Thyroid gland (tissue), 4 donors: Measurements from ENCODE around the gene ABHD8. TPM values are rescaled to one million over a fixed set of nuclear protein-coding genes. Genes with fewer than 3 reads are reported as not detected.

Source experiments
- DNase-seq, 2 donors: peaks; one replicate each; pipeline ENCODE4 v3.0.0-alpha.2; 2019
- H3K27ac ChIP-seq, 3 donors: fragments of 200-600 bp; sonication (generic); 1 replicate in 2 of 3; 2 replicates in 1 of 3; pipeline ENCODE4 v1.5.1; 2016 to 2019; ENCODE audit warnings: mild to moderate bottlenecking in 1 of 3, moderate library complexity in 1 of 3
- H3K27me3 ChIP-seq: fragments of 200-600 bp; sonication (generic); one replicate; pipeline ENCODE4 v1.5.1; 2019
- H3K36me3 ChIP-seq, 2 donors: fragments of 200-600 bp; sonication (generic); one replicate each; pipeline ENCODE4 v1.5.1; 2016 to 2019
- H3K4me1 ChIP-seq, 2 donors: fragments of 200-600 bp; sonication (generic); one replicate each; pipeline ENCODE4 v1.5.1; 2017 to 2019
- H3K4me3 ChIP-seq, 3 donors: fragments of 200-600 bp; sonication (generic); replicated peaks in 1 of 3; 1 replicate in 2 of 3; 2 replicates in 1 of 3; pipeline ENCODE4 v1.5.1; 2016; ENCODE audit warnings: mild to moderate bottlenecking in 1 of 3
- H3K9me3 ChIP-seq: fragments of 200-600 bp; sonication (generic); one replicate; pipeline ENCODE4 v1.5.1; 2017
- POLR2A ChIP-seq, 2 donors: fragments of 450-650 bp; IDR thresholded peaks; one replicate each; pipeline ENCODE4 v1.6.1; 2017; ENCODE audit warnings: antibody characterized with exemption in 2 of 2, mild to moderate bottlenecking in 2 of 2, moderate library complexity in 1 of 2
- WGBS, 2 donors: methylation state at CpG; one replicate each; pipeline ENCODE4 v1.1.5; 2017; 5-methylcytosine and 5-hydroxymethylcytosine counted together
- intact Hi-C: fragments of 100-400 bp; cut with DNase I; formaldehyde crosslinking; loops from one replicate; pipeline ENCODE4 v1.15.1; 2023
- total RNA-seq, 4 donors: library from RNA; depleted of rRNA; stranded (reverse); fragments of >200 nt; gene quantifications; one replicate each; pipeline ENCODE4 v1.2.3, GENCODE V29; 2016
- TF ChIP-seq, protein P1 (sequence below), 6 experiments: fragments of 200-600 bp in 3 of 6; fragments of 450-650 bp in 3 of 6; sonication (generic) in 3 of 6; IDR thresholded peaks; one replicate each; pipeline ENCODE4 v1.5.1; 2016 to 2019; ENCODE audit warnings: antibody characterized with exemption in 6 of 6, mild to moderate bottlenecking in 2 of 6, inconsistent platforms in 1 of 6, moderate library complexity in 1 of 6

ABHD8 gene
- total RNA-seq, 4 donors from 2014 or later, result 14.4 to 31.2 (median 23.3) TPM

DNA sequence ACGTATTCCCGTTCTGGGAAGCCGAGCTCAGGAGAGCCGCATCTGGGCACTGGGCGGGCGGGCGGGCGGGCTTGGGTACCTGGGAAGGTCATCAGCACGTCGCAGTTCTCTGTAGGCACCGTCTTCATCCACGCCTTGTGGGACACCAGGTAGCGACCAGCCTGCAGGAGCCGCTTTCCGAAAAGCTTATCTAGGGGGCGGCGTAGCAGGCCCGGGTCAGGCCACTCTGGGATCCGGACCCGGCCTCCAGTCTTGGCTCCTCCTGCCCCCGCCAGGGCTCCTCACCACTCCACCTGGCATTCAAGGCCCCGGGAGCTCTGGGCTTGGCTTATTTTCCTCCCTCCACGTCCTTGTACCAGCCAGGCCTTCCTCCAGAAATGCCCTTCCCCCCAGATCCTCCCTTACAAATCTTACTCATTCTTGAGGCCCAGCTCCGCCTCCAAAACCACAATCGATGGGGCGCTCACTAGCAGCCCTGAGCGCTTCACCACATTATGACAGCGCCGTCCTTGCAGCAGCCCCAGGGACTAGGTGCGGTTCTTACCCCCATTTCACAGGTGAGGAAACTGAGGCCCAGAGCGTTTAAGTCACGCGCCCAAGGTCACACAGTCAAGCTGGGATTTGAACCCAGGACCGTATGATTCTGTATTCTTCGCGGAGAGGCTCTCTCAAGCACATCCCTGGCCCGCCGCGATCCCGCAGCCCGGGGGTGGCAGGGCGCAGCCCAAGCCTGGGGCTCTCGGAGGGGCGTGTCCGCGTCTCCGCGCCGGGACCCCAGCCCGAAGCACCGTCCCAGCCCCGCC, 30.6 kb upstream of the ABHD8 start:
- no peaks in the 10 kb centered on the region for H3K36me3 ChIP-seq
- H3K4me1 ChIP-seq, result peaks cover 25 to 37% of the 10 kb centered on the region in 2 donors
- 44 to 63% methylated on average over 24 to 30 of the region's 52 CpGs for WGBS, 2 donors
- H3K27me3 ChIP-seq, result no peaks in the 10 kb centered on the region
- H3K4me3 ChIP-seq, result peak overlapping the region; percentile 28 to 91 (median 60)
- peak overlapping the region in 1 of 3 donors; percentile 69 for H3K27ac ChIP-seq
- H3K9me3 ChIP-seq, result no peaks in the 10 kb centered on the region
- intact Hi-C loops, result no loop called here
- no peak for DNase-seq
- no peak for TF ChIP-seq POLR2A (IDR thresholded peaks at IDR 0.05)
- TF ChIP-seq, protein P1, sequence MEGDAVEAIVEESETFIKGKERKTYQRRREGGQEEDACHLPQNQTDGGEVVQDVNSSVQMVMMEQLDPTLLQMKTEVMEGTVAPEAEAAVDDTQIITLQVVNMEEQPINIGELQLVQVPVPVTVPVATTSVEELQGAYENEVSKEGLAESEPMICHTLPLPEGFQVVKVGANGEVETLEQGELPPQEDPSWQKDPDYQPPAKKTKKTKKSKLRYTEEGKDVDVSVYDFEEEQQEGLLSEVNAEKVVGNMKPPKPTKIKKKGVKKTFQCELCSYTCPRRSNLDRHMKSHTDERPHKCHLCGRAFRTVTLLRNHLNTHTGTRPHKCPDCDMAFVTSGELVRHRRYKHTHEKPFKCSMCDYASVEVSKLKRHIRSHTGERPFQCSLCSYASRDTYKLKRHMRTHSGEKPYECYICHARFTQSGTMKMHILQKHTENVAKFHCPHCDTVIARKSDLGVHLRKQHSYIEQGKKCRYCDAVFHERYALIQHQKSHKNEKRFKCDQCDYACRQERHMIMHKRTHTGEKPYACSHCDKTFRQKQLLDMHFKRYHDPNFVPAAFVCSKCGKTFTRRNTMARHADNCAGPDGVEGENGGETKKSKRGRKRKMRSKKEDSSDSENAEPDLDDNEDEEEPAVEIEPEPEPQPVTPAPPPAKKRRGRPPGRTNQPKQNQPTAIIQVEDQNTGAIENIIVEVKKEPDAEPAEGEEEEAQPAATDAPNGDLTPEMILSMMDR (IDR thresholded peaks at IDR 0.05), result no peak

DNA sequence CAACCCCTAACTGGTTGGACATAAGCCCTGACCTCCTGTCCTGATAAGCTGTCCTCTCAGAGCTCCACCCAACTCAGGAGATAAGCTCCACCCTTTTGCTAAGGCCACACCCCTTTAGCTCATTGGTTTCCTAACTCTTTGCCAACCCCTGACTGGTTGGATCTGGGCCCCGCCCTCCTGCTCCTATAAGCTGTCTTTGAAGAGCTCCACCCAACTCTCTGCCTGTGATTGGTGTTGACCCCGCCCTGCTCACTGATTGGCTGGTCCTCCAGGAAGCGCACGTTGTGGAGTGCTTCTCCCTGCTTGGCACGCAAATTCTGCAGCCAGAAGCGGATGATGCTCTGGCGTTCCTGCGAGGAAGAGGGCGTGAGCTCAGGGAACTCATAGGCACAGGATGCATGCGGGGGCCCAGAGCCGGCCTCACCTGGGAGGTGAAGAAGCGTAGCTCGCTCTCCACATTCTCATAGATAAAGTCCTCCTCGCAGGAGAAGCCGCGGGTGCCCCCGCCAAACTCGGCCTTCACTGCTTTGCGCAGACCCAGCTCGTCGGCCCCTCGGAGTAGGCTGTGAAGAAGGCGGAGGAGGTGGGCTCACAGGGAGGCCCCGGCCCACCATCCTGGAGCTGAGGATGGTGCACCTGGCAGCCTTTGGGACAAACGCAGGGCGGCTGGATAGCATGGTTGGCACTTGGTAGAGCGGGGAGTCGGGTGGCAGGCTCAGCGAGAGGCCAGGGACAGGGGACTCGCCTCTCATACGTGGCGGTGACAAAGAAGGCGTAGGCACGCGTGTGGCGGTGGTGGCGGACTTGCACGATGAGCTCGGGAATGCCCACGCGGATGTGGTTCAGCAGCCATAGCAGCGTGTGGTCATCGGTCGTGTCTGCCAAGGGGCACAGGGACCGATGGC, 29.7 kb upstream of the ABHD8 start:
- DNase-seq, result no peak
- Histone ChIP-seq H3K4me1 (peaks cover 26 to 39% of the 10 kb centered on the region in 2 donors), H3K36me3 (no peaks in the 10 kb centered on the region), H3K27me3 (no peaks in the 10 kb centered on the region), H3K9me3 (no peaks in the 10 kb centered on the region), H3K4me3 (no peak overlapping the region), H3K27ac (no peak overlapping the region)
- intact Hi-C loops, result no loop called here
- WGBS, 2 donors, result 96 to 97% methylated on average over 41 to 45 of the region's 45 CpGs
- TF ChIP-seq, protein P1 (IDR thresholded peaks at IDR 0.05), result no peak
- no peak for TF ChIP-seq POLR2A (IDR thresholded peaks at IDR 0.05)

DNA sequence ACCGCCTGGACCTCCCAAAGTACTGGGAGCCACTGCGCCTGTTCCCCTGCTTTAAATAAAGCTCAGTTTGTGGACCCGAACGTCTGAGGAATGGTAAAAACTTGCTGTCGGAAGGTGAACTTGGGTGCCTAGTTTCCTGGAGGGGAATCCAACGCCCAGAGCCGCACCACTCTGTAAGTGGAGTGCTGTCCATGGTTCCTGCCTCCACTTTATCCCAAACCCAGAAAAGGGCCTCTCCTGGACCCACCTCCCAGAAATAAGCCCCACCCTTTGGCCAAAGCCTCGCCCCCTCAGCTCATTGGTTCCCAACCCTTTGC, 29.1 kb upstream of the ABHD8 start:
- WGBS, 2 donors, result 85 to 92% methylated on average over 8 of the region's 8 CpGs
- H3K4me1 ChIP-seq, result peaks cover 22 to 41% of the 10 kb centered on the region in 2 donors

DNA sequence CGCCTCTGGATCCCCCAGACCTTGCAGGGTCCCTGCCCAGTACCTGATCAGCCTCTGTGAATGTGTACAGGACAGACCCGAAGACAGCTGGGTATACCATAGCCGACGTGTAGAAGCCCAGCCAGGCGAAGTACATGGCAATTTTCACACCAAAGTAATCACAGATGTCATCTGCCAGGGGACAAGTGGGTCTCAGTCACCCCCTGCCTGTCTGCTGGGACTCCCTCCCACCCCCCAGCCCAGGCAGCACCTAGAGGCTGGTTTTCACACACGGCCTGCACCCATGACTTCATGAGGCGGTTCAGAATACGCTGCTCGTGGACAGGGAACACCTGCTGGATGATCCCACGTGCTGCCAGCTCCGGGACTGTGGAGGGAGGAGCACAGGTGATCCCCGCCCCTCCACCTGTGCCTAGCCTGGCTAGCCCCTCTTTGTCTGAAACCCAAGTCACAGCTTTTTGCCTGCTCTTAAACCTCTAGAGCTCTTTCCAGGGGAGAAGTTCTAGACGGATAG, 27.9 kb upstream of the ABHD8 start:
- Histone ChIP-seq H3K9me3 (no peaks in the 10 kb centered on the region), H3K4me3 (no peak overlapping the region), H3K4me1 (peaks cover 22 to 40% of the 10 kb centered on the region in 2 donors), H3K36me3 (no peaks in the 10 kb centered on the region), H3K27ac (no peak overlapping the region), H3K27me3 (no peaks in the 10 kb centered on the region)
- intact Hi-C loops, result no loop called here
- no peak for TF ChIP-seq POLR2A (IDR thresholded peaks at IDR 0.05)
- TF ChIP-seq, protein P1 (IDR thresholded peaks at IDR 0.05), result no peak
- WGBS, 2 donors, result 87 to 88% methylated on average over 13 of the region's 13 CpGs
- no peak for DNase-seq

More for the DNA sequence above, 29.1 kb upstream of the ABHD8 start:
- no peak overlapping the region for H3K4me3 ChIP-seq
- TF ChIP-seq POLR2A (IDR thresholded peaks at IDR 0.05), result no peak
- TF ChIP-seq, protein P1 (IDR thresholded peaks at IDR 0.05), result no peak
- H3K36me3 ChIP-seq, result no peaks in the 10 kb centered on the region
- DNase-seq, result no peak
- intact Hi-C loops, result no loop called here
- H3K9me3 ChIP-seq, result no peaks in the 10 kb centered on the region
- no peak overlapping the region for H3K27ac ChIP-seq
- H3K27me3 ChIP-seq, result no peaks in the 10 kb centered on the region
